D341Med (cell line): ENCODE measurements around the gene GPR18.
"Not testable (repeated sequence)": the region's sequence is repeated elsewhere in the genome, so short reads cannot be mapped to it uniquely, and the experiment has no call there.

Experiments used
- DNase-seq: peaks from one replicate; pipeline ENCODE4 v3.0.0; 2012; ENCODE audit warnings: low spot score

The GPR18 gene

GRCh38 chr13:99228737-99229691 lies 29.2 kb downstream of the GPR18 start:
- DNase-seq = no peak

- no peak for DNase-seq
Observed at GRCh38 chr13:99227909-99228688, 30.1 kb downstream of the GPR18 start.

- no peak for DNase-seq
Observed at GRCh38 chr13:99227331-99227900, 30.8 kb downstream of the GPR18 start.

- no peak for DNase-seq
Observed at GRCh38 chr13:99226513-99226912, 31.7 kb downstream of the GPR18 start.

GRCh38 chr13:99225078-99225477 lies 33.1 kb downstream of the GPR18 start:
- no peak for DNase-seq

- DNase-seq = no peak
Observed at GRCh38 chr13:99224021-99224420, 34.2 kb downstream of the GPR18 start.

GRCh38 chr13:99223587-99223986 lies 34.6 kb downstream of the GPR18 start:
- no peak for DNase-seq

GRCh38 chr13:99221567-99222239 lies 36.5 kb downstream of the GPR18 start:
- no peak for DNase-seq

- no peak for DNase-seq
Observed at GRCh38 chr13:99220199-99220935, 37.8 kb downstream of the GPR18 start.

GRCh38 chr13:99218969-99219368 lies 39.2 kb downstream of the GPR18 start:
- DNase-seq = no peak

GRCh38 chr13:99218545-99218944 lies 39.6 kb downstream of the GPR18 start:
- DNase-seq = no peak

- DNase-seq = no peak
Observed at GRCh38 chr13:99218126-99218525, 40.1 kb downstream of the GPR18 start.

GRCh38 chr13:99217461-99218110 lies 40.6 kb downstream of the GPR18 start:
- DNase-seq = no peak

GRCh38 chr13:99215184-99215830 lies 42.9 kb downstream of the GPR18 start:
- DNase-seq = no peak

GRCh38 chr13:99214731-99215130 lies 43.4 kb downstream of the GPR18 start:
- no peak for DNase-seq

- DNase-seq = no peak
Observed at GRCh38 chr13:99214232-99214631, 43.9 kb downstream of the GPR18 start.

GRCh38 chr13:99211421-99212035 lies 46.7 kb downstream of the GPR18 start:
- no peak for DNase-seq

GRCh38 chr13:99210627-99211026 lies 47.6 kb downstream of the GPR18 start:
- not testable (repeated sequence) for DNase-seq

- no peak for DNase-seq
Observed at GRCh38 chr13:99208845-99209527, 49.2 kb downstream of the GPR18 start.
